GM03348 (cell line): ENCODE data around the gene SEC16B.
A peak's percentile ranks its signal among the peaks of the same experiment; 100 is the strongest.
"Not testable (repeated sequence)": the region's sequence is repeated elsewhere in the genome, so short reads cannot be mapped to it uniquely, and the experiment has no call there.

Source experiments
- DNase-seq: peaks from one replicate; pipeline ENCODE4 v3.0.0; 2012; ENCODE audit warnings: low spot score

Gene SEC16B

GRCh38 chr1:177969825-177970371, at the start of gene SEC16B:
TSS of gene SEC16B (minus strand) at chr1:177970058. CDS start at chr1:177967981, 2,077 bp downstream.
- DNase-seq = no peak

DNA sequence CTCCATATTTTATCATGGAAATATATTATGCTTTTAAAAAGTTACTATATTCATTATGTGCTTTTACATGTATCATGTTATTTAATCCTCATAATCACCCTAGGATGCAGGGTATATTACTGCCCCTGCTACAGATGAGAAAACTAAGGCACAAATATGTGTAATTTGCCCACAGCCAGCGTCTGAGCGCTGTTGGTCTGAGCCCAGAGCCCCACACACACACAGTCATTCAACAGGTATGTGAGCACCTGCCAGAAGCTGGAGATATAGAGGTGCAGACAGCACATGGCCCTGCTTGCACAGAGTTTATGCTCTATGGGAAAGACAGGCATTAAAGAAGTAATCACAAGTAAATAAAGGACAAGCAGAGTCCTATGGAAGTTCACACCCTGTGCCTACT, 49.8 kb upstream of the SEC16B start:
- no peak for DNase-seq

DNA sequence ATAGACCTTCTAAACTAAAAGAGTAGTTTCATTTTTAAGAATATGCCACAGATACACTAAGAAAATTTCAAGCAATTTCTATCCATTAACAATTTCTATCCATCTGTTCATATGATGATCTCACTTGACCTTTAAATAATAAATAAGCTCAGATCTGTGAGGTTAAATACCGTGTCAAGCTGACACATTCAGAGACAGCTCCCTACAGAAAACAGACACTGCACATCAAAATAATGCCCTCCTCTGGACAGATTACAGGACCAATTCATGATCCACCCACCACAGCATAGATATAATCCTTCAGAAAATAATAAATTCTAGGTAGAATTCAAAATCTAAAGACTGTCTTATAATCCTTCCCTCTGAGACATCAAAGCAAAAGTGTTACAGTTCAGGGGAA, 49.4 kb upstream of the SEC16B start:
- DNase-seq = no peak

DNA sequence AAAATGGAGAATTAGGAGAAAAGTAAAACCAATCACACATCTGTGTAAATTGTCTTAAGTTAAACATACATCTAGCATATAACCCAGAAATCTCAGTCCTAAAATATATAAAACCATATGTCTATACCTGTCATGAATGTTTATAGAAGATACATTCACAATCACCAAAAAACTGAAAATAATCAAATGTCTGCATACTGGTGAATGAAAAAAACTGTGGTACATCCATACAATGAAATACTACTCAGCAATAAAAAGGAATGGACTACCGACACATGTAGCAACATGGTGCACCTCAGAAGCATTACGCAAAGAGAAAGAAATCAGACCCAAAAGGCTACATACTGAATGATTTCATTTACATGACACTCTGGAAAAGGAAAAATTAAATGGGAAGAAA, 47.7 kb upstream of the SEC16B start:
- DNase-seq = no peak

DNA sequence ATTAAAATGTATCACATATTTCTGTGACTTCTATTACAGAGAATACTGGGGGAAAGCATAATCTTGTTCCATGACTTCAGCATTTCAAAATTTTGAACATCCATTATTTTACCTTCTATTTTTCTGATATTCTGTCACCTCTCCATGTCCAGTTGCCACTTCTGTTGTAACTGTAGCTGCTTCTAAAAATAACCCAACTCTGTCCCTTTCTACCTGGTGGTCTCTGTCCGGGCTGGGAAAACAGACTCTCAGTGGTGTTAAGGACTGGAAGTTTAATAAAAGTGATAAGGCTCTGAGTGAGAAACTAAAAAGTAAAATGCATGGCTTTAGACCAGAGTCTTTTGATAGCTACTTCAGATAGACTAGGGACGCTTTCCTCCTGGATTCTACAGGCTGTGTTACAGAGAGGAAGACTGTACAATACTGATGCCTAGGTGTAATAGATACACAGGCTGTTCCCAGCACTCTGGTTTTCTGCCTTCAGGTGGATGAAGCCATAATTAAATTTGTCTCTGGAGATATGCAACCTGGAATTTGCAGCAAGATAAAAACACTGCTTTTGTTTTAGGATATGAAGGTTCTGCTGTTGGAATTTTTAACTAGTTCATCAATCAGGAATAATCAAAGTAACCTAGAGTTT, 42.1 kb upstream of the SEC16B start:
- no peak for DNase-seq

DNA sequence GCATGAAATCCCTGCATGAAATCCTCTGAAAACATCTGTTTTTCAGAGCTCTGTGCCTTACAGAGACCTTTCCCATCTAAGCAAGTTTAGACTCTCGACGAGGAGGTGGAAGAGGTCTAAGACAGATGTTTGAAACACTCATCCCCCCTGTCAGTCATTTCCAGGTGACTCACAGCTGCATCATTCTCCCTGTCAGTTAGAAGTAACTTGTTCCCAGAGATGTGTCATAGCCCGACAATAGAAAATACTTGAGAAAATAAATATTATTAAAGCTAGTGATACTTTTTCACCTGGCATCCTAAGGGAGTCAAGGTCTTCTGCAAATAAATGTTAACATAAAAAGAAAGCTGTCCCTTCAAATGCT, 41.6 kb upstream of the SEC16B start:
- peak; percentile 31 for DNase-seq

DNA sequence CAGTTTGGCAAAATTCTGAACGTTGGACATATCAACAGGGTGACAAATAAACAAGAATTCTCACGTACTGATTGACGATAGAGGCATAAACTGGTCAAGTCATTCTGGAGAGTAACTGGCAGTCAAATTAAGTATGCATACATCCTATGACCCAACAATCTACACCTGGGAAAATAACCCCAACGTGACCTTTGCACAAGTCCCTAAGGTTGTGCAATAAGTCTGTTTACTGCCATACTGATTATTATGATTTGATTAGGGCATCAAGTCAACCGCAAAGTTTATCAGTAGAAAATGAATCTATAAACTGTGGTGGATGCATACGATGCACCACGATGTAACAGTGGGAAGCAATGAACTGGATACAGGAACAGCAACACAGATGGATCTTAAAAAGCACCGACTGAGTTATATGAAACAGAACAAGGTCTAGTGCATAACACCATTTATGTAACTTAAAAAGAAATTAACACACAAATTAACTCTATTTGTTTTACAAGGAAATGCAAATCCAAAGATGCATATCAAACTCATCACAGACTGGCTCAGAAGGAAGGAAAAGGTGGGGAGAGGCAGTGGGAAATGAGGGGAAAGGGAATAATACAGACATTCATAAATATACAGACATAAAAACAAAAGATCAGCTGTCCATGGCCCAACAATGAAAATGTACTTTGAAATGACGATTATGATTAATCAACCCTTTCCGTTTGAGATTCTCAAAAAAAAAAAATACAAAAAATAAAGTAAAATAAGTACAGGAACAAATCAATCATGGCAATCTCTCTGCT, 41.0 kb upstream of the SEC16B start:
- no peak for DNase-seq

GRCh38 chr1:178006043-178006442, 36.2 kb upstream of the SEC16B start:
- no peak for DNase-seq

DNA sequence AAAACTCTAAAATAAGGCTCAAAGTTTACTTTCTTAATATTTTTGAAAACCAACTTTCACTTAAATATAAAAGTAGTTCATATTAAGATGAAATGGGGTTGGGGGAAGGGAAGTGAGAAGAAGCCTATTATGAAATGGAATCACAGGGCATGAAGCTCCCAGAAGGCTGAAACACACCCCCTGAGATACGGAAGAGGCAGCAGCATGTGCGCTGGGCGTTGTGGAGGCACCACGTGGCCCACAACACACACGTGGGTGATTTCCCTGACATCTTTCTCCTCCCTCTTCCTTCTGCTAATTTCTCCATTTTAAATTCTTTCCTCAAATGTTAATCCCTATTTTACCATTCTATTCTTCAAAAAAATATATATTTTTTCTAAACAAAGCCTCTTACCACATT, 35.6 kb upstream of the SEC16B start:
- no peak for DNase-seq

DNA sequence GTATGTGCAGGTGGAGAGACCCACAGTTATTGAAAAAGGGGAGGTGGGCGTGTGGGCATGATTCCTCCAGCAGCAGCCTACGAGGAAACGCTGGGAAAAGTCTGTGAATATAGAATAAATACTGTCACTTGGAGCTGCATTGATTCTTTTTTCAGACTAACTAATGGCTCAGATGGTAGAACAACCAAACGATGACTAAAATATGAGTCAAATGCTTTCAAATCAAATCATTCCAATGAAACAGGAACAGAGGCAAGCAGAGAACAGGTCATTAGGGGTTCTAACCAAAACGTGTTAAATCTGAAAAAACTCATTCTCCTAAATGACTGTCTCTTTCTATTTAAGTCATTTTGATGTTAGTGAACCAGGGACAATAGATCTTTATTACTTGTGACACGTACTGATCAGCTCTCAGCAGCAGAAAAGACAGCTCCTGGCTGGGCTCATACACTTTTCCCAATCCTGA, 35.1 kb upstream of the SEC16B start:
- DNase-seq = peak; percentile 37

GRCh38 chr1:177998696-177999631, 29.1 kb upstream of the SEC16B start:
- DNase-seq = no peak

DNA sequence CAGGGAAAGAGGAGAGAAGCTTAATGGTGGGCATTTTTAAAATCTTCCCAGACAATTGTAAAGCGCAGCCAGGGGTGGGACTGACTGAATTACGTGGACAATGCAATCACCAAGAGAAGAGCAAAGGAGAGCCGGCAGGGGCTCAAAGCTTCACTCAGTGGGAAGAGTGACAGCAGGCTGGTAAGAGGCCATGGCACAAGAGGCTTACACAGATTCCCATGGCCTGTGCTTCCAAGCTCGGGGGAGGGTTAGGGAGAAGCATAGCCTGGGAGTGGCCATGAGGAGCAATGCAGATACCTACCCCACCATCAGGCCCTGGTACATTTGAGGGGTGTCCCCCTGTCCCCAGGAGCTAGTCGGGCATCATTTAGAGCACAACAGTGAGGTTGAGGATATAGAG, 27.1 kb upstream of the SEC16B start:
- DNase-seq = no peak

DNA sequence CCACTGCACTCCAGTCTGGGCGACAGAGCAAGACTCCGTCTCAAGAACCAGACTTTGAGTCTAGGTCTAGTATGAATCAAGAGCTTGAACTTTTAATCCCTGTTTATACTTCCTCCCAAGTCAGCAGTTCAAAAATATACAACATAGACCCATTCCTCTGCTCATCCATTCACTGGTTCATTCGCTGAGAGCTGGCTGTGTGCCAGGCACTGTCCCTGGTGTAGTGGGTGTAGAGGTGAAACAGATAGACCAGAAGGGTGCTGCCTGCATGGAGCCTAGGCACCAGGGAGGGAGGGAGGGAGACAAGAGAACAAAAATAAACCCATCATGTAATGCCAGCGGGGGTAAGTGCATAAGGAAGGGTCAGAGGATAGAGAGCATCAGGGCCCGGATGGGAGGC, 25.5 kb upstream of the SEC16B start:
- DNase-seq = no peak

GRCh38 chr1:177986281-177986680, 16.4 kb upstream of the SEC16B start:
- not testable (repeated sequence) for DNase-seq

DNA sequence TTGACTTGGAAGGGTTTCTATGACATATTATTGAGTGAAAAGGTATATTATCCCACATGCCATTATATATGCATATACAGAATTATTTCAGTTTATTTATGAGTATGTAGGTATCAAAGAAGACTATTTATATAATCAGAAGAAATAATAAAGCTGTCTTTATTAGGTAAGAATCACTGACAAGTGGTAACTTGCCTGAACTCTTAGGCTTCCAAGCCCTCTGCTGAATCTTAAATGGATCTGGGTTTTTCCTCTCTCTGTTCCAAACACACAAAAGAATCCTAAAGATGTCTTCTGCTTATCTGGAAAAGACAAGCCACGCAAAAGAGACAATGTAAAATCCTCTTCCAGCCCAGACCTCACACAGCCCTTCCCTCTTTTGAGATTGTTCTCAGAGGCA, 14.9 kb upstream of the SEC16B start:
- DNase-seq = no peak

- peak; percentile 87 for DNase-seq
These were observed 14.3 kb upstream of the SEC16B start for GRCh38 chr1:177984136-177984525.

GRCh38 chr1:177983482-177984135, 13.8 kb upstream of the SEC16B start:
- no peak for DNase-seq

- no peak for DNase-seq
These were observed 13.2 kb upstream of the SEC16B start for GRCh38 chr1:177983077-177983476.

- DNase-seq = no peak
These were observed 11.3 kb upstream of the SEC16B start for GRCh38 chr1:177981200-177981599.

GRCh38 chr1:177979272-177979671, 9.4 kb upstream of the SEC16B start:
- DNase-seq = no peak

DNA sequence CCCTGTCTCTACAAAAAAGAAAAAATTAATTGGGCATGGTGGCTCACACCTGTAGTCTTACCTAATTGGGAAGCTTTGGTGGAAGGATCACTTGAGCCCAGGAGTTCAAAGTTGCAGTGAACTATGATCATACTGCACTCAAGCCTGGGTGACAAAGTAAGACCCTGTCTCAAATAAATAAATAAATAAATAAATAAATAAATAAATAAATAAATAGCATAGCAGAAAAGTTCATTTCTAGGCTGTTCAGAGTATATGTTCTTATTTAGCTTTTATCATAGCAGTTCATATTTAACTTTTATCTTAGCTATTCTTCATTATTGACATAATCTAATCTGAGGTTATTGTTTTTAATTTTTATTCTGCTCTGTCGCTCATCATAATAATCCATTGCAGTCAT, 8.7 kb upstream of the SEC16B start:
- no peak for DNase-seq

GRCh38 chr1:177977141-177977540, 7.3 kb upstream of the SEC16B start:
- DNase-seq = no peak
